Nephron (organoid): ENCODE measurements around the gene NECTIN1.

ENCODE experiments used
- H3K27ac Mint-ChIP-seq, 3 experiments: 2 replicates each; pipeline ENCODE4 v1.8.0; 2020; ENCODE audit warnings: mixed read lengths in 3 of 3, mild to moderate bottlenecking in 2 of 3, moderate library complexity in 1 of 3
- H3K27me3 Mint-ChIP-seq: 2 replicates; pipeline ENCODE4 v1.8.0; 2021; ENCODE audit warnings: low read depth, mild to moderate bottlenecking, moderate library complexity, mixed read lengths
- H3K36me3 Mint-ChIP-seq: 2 replicates; pipeline ENCODE4 v1.8.0; 2020; ENCODE audit warnings: low read depth, mixed read lengths
- H3K4me1 Mint-ChIP-seq: 2 replicates; pipeline ENCODE4 v1.8.0; 2020; ENCODE audit warnings: mixed read lengths
- H3K4me3 Mint-ChIP-seq, 3 experiments: 2 replicates each; pipeline ENCODE4 v1.8.0; 2020; ENCODE audit warnings: mild to moderate bottlenecking in 3 of 3, mixed read lengths in 3 of 3, moderate library complexity in 2 of 3
- H3K9me3 Mint-ChIP-seq: 2 replicates; pipeline ENCODE4 v1.8.0; 2020; ENCODE audit warnings: mixed read lengths
- CTCF ChIP-seq, 3 experiments: fragments of 200-600 bp; sonication (generic); IDR thresholded peaks; one replicate each; pipeline ENCODE4 v1.5.0; 2021; ENCODE audit warnings: antibody characterized with exemption in 3 of 3; ENCODE audit not compliant: unreplicated experiment in 3 of 3

Gene NECTIN1

GRCh38 chr11:119673052-119673758 lies 55.8 kb downstream of the NECTIN1 start:
- Mint-ChIP-seq H3K9me3 (no peaks in the 10 kb centered on the region), H3K36me3 (peaks cover 44% of the 10 kb centered on the region), H3K4me1 (peaks cover 58% of the 10 kb centered on the region), H3K27me3 (no peaks in the 10 kb centered on the region), H3K27ac (peak overlapping the region; percentile 58 to 97 (median 64)), H3K4me3 (no peak overlapping the region)
- no peak for TF ChIP-seq CTCF (IDR thresholded peaks at IDR 0.05; ENCODE audit: unreplicated experiment in 3 of 3)

- peaks cover 40% of the 10 kb centered on the region for H3K36me3 Mint-ChIP-seq
- H3K27me3 Mint-ChIP-seq = no peaks in the 10 kb centered on the region
- no peaks in the 10 kb centered on the region for H3K9me3 Mint-ChIP-seq
- H3K27ac Mint-ChIP-seq = peak overlapping the region; percentile 58 to 97 (median 64)
- TF ChIP-seq CTCF (IDR thresholded peaks at IDR 0.05; ENCODE audit: unreplicated experiment in 3 of 3) = no peak
- H3K4me1 Mint-ChIP-seq = peaks cover 64% of the 10 kb centered on the region
- H3K4me3 Mint-ChIP-seq = peak overlapping the region in 1 of 3 experiments; percentile 7
Observed at GRCh38 chr11:119672597-119672996, 56.4 kb downstream of the NECTIN1 start.

GRCh38 chr11:119671561-119672015 lies 57.4 kb downstream of the NECTIN1 start:
- no peak for TF ChIP-seq CTCF (IDR thresholded peaks at IDR 0.05; ENCODE audit: unreplicated experiment in 3 of 3)
- Mint-ChIP-seq H3K27ac (peak overlapping the region; percentile 95 to 97 (median 97)), H3K4me1 (peaks cover 74% of the 10 kb centered on the region), H3K4me3 (peak overlapping the region; percentile 22 to 60 (median 29)), H3K36me3 (peaks cover 32% of the 10 kb centered on the region), H3K27me3 (no peaks in the 10 kb centered on the region), H3K9me3 (no peaks in the 10 kb centered on the region)

GRCh38 chr11:119671051-119671450 lies 57.9 kb downstream of the NECTIN1 start:
- H3K4me1 Mint-ChIP-seq = peaks cover 79% of the 10 kb centered on the region
- TF ChIP-seq CTCF (IDR thresholded peaks at IDR 0.05; ENCODE audit: unreplicated experiment in 3 of 3) = no peak
- H3K9me3 Mint-ChIP-seq = no peaks in the 10 kb centered on the region
- no peaks in the 10 kb centered on the region for H3K27me3 Mint-ChIP-seq
- peak overlapping the region; percentile 18 to 29 (median 22) for H3K4me3 Mint-ChIP-seq
- peak overlapping the region; percentile 95 to 97 (median 97) for H3K27ac Mint-ChIP-seq
- H3K36me3 Mint-ChIP-seq = peaks cover 27% of the 10 kb centered on the region

GRCh38 chr11:119669487-119669886 lies 59.5 kb downstream of the NECTIN1 start:
- TF ChIP-seq CTCF (IDR thresholded peaks at IDR 0.05; ENCODE audit: unreplicated experiment in 3 of 3) = no peak
- H3K27ac Mint-ChIP-seq = peak overlapping the region in 1 of 3 experiments; percentile 23
- no peak overlapping the region for H3K4me3 Mint-ChIP-seq
- peaks cover 20% of the 10 kb centered on the region for H3K36me3 Mint-ChIP-seq
- H3K27me3 Mint-ChIP-seq = no peaks in the 10 kb centered on the region
- peaks cover 83% of the 10 kb centered on the region for H3K4me1 Mint-ChIP-seq
- no peaks in the 10 kb centered on the region for H3K9me3 Mint-ChIP-seq

GRCh38 chr11:119668676-119669075 lies 60.3 kb downstream of the NECTIN1 start:
- Mint-ChIP-seq H3K27ac (no peak overlapping the region), H3K4me3 (no peak overlapping the region), H3K4me1 (peaks cover 83% of the 10 kb centered on the region), H3K36me3 (peaks cover 12% of the 10 kb centered on the region), H3K9me3 (no peaks in the 10 kb centered on the region), H3K27me3 (no peaks in the 10 kb centered on the region)
- TF ChIP-seq CTCF (IDR thresholded peaks at IDR 0.05; ENCODE audit: unreplicated experiment in 3 of 3) = no peak
